ENCODE data around the gene ACER3.

GRCh38 chr11:76825726-76826396 is 34.9 kb upstream of the ACER3 start:
- TF ChIP-seq CTCF (IDR thresholded peaks at IDR 0.05) (no peak), POLR2A (IDR thresholded peaks at IDR 0.05) (no peak)

All from heart left ventricle (tissue), 13 donors.